Parathyroid adenoma (tissue), 2 donors: ENCODE results near the gene ABHD6.

Source experiments
- H2AFZ ChIP-seq: fragments of 300-600 bp; sonication (generic); one replicate; pipeline ENCODE4 v1.7.0; 2017; ENCODE audit warnings: antibody characterized with exemption, mild to moderate bottlenecking
- H3K27ac ChIP-seq: fragments of 300-600 bp; sonication (generic); one replicate; pipeline ENCODE4 v1.7.0; 2017
- H3K27me3 ChIP-seq: fragments of 300-600 bp; sonication (generic); one replicate; pipeline ENCODE4 v1.7.0; 2017; ENCODE audit warnings: low read length; ENCODE audit not compliant: control insufficient read depth, insufficient read depth
- H3K36me3 ChIP-seq: fragments of 300-600 bp; sonication (generic); one replicate; pipeline ENCODE4 v1.7.0; 2017; ENCODE audit warnings: low read length; ENCODE audit not compliant: control insufficient read depth, insufficient read depth
- H3K4me1 ChIP-seq: fragments of 300-600 bp; sonication (generic); one replicate; pipeline ENCODE4 v1.7.0; 2017; ENCODE audit warnings: control low read depth
- H3K4me2 ChIP-seq: fragments of 300-600 bp; sonication (generic); one replicate; pipeline ENCODE4 v1.7.0; 2017; ENCODE audit warnings: low read length
- H3K4me3 ChIP-seq: fragments of 300-600 bp; sonication (generic); one replicate; pipeline ENCODE4 v1.7.0; 2017; ENCODE audit warnings: low read depth, low read length
- H3K79me2 ChIP-seq: fragments of 300-600 bp; sonication (generic); one replicate; pipeline ENCODE4 v1.7.0; 2017; ENCODE audit warnings: control low read depth
- H3K9ac ChIP-seq: fragments of 300-600 bp; sonication (generic); one replicate; pipeline ENCODE4 v1.7.0; 2017; ENCODE audit warnings: mild to moderate bottlenecking
- H3K9me3 ChIP-seq: fragments of 300-600 bp; sonication (generic); one replicate; pipeline ENCODE4 v1.7.0; 2017; ENCODE audit warnings: low read length; ENCODE audit not compliant: control insufficient read depth
- TF ChIP-seq, protein P1 (sequence below): fragments of 300-600 bp; sonication (generic); IDR thresholded peaks from one replicate; pipeline ENCODE4 v1.7.0; 2017; ENCODE audit warnings: antibody characterized with exemption, mild to moderate bottlenecking
- donor health status: primary hyperparathyroidism.

The ABHD6 gene

DNA sequence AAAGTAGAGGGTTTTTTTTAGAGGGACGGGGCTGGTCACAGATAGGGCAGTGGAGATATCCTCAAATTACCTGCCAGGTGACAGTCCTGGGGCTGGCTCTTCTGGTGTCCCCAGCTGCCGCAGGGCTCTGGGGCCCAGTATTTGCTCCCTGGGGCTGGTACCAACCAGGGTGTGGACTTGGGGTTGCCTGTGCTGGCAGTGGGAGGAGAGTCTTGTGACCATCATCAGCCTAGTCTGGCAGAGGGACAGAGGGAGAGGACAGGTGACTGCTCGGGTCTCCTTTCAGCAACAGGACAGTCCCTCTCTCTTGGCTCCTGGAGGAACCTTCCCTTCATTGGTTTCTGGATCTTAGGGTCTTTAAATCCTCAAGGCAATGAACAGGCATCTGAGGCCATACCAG lies 60.6 kb downstream of the ABHD6 start:
- Histone ChIP-seq H3K9ac (no peak overlapping the region), H3K4me2 (no peak overlapping the region), H3K27ac (no peak overlapping the region), H3K36me3 (no peaks in the 10 kb centered on the region), H3K4me3 (no peak overlapping the region), H3K9me3 (no peaks in the 10 kb centered on the region), H3K27me3 (no peaks in the 10 kb centered on the region), H3K4me1 (peaks cover 5% of the 10 kb centered on the region), H2AFZ (no peak overlapping the region), H3K79me2 (no peaks in the 10 kb centered on the region)
- TF ChIP-seq, protein P1, sequence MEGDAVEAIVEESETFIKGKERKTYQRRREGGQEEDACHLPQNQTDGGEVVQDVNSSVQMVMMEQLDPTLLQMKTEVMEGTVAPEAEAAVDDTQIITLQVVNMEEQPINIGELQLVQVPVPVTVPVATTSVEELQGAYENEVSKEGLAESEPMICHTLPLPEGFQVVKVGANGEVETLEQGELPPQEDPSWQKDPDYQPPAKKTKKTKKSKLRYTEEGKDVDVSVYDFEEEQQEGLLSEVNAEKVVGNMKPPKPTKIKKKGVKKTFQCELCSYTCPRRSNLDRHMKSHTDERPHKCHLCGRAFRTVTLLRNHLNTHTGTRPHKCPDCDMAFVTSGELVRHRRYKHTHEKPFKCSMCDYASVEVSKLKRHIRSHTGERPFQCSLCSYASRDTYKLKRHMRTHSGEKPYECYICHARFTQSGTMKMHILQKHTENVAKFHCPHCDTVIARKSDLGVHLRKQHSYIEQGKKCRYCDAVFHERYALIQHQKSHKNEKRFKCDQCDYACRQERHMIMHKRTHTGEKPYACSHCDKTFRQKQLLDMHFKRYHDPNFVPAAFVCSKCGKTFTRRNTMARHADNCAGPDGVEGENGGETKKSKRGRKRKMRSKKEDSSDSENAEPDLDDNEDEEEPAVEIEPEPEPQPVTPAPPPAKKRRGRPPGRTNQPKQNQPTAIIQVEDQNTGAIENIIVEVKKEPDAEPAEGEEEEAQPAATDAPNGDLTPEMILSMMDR = no peak

DNA sequence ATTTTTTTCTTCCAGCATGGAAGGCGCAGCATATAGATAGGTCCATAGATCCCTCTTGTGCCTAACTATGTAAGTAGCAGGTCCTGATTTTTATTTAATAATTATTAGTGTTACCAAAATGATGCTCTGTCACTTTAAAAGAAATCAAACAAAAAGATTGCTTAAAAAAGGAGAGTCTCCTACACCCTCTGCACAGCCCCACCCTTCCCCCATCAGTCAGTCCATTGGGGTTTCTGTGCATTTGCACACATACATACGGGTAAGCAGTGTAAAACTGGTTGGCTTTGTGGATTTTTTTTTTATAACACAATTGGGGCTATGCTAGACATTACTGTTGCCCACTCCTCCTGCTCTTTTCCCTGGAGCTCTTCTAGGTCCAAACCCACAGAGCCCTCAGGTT lies 61.5 kb downstream of the ABHD6 start:
- Histone ChIP-seq H3K4me1 (peaks cover 5% of the 10 kb centered on the region), H3K36me3 (no peaks in the 10 kb centered on the region), H3K27me3 (no peaks in the 10 kb centered on the region), H3K9me3 (no peaks in the 10 kb centered on the region), H2AFZ (no peak overlapping the region), H3K9ac (no peak overlapping the region), H3K4me2 (no peak overlapping the region), H3K27ac (no peak overlapping the region), H3K4me3 (no peak overlapping the region), H3K79me2 (no peaks in the 10 kb centered on the region)
- TF ChIP-seq, protein P1 = no peak

DNA sequence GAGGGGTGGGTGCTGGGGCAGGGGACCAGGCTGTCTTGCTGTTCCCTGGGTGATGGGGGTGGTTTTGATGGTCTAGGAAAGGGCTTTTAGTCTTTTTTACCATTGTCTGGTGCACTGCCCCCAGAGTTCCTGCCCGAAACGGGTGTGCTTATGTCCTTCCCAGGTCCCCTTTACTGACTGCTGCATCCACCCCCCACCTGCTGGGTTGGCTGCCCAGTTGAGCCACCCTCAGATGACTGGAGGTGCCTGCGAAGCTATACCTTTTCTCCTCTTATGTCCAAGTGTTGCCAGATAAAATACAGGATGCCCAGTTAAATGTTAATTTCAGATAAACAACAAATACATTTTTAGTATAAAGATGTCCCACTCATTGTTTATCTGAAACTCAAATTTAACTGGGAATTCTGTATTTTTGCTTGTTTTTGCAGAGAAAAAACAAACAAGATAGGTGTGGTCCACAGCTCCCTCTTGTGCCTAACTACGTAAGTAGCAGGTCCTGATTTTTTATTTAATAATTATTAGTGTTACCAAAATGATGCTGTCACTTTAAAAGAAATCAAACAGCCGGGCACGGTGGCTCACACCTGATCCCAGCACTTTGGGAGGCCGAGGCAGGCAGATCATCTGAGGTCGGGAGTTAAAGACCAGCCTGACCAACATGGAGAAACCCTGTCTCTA lies 62.4 kb downstream of the ABHD6 start:
- TF ChIP-seq, protein P1 = peak; percentile 73
- no peaks in the 10 kb centered on the region for H3K9me3 ChIP-seq
- no peak overlapping the region for H3K4me3 ChIP-seq
- H3K27ac ChIP-seq = no peak overlapping the region
- no peak overlapping the region for H3K9ac ChIP-seq
- H3K36me3 ChIP-seq = no peaks in the 10 kb centered on the region
- H3K4me1 ChIP-seq = peaks cover 5% of the 10 kb centered on the region
- H2AFZ ChIP-seq = peak overlapping the region; percentile 25
- H3K27me3 ChIP-seq = no peaks in the 10 kb centered on the region
- no peak overlapping the region for H3K4me2 ChIP-seq
- H3K79me2 ChIP-seq = no peaks in the 10 kb centered on the region

DNA sequence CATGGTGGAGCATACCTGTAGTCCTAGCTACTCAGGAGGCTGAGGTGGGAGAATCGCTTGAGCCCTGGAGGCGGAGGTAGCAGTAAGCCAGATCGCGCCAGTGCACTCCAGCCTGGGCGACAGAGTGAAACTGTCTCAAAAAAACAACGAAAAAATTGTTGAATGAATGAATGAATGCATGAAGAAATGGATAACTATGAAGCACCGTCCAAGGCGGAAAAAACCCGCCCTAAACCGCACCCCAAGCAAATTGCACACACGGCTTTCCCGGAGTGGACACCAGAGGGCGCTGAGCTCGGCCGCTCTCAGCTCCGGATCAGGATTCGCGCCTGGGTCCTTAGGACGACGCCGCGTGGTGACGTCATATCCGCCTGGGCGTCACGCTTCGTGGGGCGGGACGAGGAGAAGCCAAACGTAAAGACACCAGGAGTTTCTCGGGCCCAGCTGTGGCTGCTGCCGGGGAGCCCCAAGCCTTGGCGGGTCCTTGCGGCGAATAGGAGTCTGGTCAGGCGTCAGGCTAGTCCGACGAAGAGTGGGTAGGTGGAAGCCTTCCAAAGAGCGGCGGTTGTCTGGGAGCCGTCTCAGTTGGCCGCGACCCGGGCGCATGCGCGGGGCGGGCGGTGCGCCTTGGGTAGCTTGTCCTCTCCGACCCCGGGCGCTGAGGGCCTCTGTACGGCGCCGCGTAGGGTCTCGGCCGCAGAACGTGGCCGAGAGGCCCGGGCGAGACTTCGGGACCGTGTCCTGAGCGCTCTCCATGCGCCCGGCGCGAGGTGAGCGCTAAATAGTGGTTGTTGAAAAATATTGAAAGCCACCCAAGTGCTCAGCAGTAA lies 68.5 kb downstream of the ABHD6 start, which contains the start of the genes HTD2 and RPP14:
HTD2 (plus strand) TSS at position 639 of the 830 bp plus-strand sequence. CDS start 11,094 bp downstream, outside the sequence.
RPP14 (plus strand) TSS at position 364 of the 830 bp plus-strand sequence. CDS start 4,085 bp downstream, outside the sequence.
- peak within 1 kb of the TSS; percentile 96 for H2AFZ ChIP-seq
- H3K79me2 ChIP-seq = peaks cover 39% of the 10 kb centered on the region
- H3K4me2 ChIP-seq = peak within 1 kb of the TSS; percentile 89
- H3K9me3 ChIP-seq = no peaks in the 10 kb centered on the region
- TF ChIP-seq, protein P1 = peak; percentile 99
- peak within 1 kb of the TSS; percentile 89 for H3K9ac ChIP-seq
- H3K4me1 ChIP-seq = peaks cover 14% of the 10 kb centered on the region
- peak within 1 kb of the TSS; percentile 76 for H3K4me3 ChIP-seq
- H3K36me3 ChIP-seq = no peaks in the 10 kb centered on the region
- H3K27ac ChIP-seq = peak within 1 kb of the TSS; percentile 99
- H3K27me3 ChIP-seq = no peaks in the 10 kb centered on the region
